GM12891 (cell line): Measurements from ENCODE around the gene ZC3H12C.
A peak's percentile ranks its signal among the peaks of the same experiment; 100 is the strongest.

ENCODE experiments used
- DNase-seq: peaks from one replicate; pipeline ENCODE4 v3.0.0; 2011; ENCODE audit warnings: low spot score; ENCODE audit not compliant: insufficient read length
- FAIRE-seq: peaks from 2 replicates; lab custom pipeline; 2011; peaks lifted over from hg19 to GRCh38; lab: Jason Lieb, UNC
- PAX5 ChIP-seq: IDR thresholded peaks from 2 replicates; pipeline ENCODE4 v1.6.1; 2011; ENCODE audit warnings: low read length, moderate library complexity, mild to moderate bottlenecking; ENCODE audit not compliant: insufficient read depth, severe bottlenecking
- POLR2A ChIP-seq: IDR thresholded peaks from 2 replicates; pipeline ENCODE4 v1.6.1; 2011; ENCODE audit warnings: low read depth, low read length, control low read depth
- POLR2AphosphoS5 ChIP-seq: IDR thresholded peaks from 2 replicates; pipeline ENCODE4 v1.6.1; 2011; ENCODE audit warnings: low read depth, low read length, control low read depth
- POU2F2 ChIP-seq: IDR thresholded peaks from 2 replicates; pipeline ENCODE4 v1.6.1; 2011; ENCODE audit warnings: low read depth, mild to moderate bottlenecking, control low read depth, low read length, moderate library complexity
- SPI1 ChIP-seq: IDR thresholded peaks from 2 replicates; pipeline ENCODE4 v1.6.1; 2011; ENCODE audit warnings: low read depth, low read length, control low read depth
- TAF1 ChIP-seq: IDR thresholded peaks from 2 replicates; pipeline ENCODE4 v1.6.1; 2011; ENCODE audit warnings: low read depth, low read length, control low read depth

ZC3H12C gene

GRCh38 chr11:110096496-110096895 is 3.3 kb downstream of the ZC3H12C start:
- peak; percentile 73 for TF ChIP-seq POLR2AphosphoS5
- no peak for TF ChIP-seq TAF1
- TF ChIP-seq POLR2A, result 0 out of 2 replicates have a peak, but pooled peaks have one; percentile 50
- no peak for TF ChIP-seq SPI1
- no peak for DNase-seq
- peak; percentile 68 for FAIRE-seq

- FAIRE-seq, result peak; percentile 28
- TF ChIP-seq POU2F2, result no peak
- peak; percentile 42; the same call in 1 of the 2 replicates for TF ChIP-seq POLR2A
- TF ChIP-seq TAF1, result no peak
- TF ChIP-seq SPI1, result peak; percentile 41; the same call in 1 of the 2 replicates
- TF ChIP-seq PAX5, result no peak
- TF ChIP-seq POLR2AphosphoS5, result 0 out of 2 replicates have a peak, but pooled peaks have one; percentile 45
- no peak for DNase-seq
These were observed 4.3 kb downstream of the ZC3H12C start for GRCh38 chr11:110097459-110098012.

GRCh38 chr11:110098645-110099044 is 5.5 kb downstream of the ZC3H12C start:
- DNase-seq (no peak), FAIRE-seq (peak; percentile 90)
- TF ChIP-seq POU2F2 (no peak), PAX5 (no peak), SPI1 (no peak), POLR2AphosphoS5 (peak; percentile 57; the same call in 1 of the 2 replicates), POLR2A (peak; percentile 56; the same call in 1 of the 2 replicates), TAF1 (no peak)

GRCh38 chr11:110100476-110101240 is 7.5 kb downstream of the ZC3H12C start:
- TF ChIP-seq TAF1 (no peak), POLR2A (0 out of 2 replicates have a peak, but pooled peaks have one; percentile 30), POU2F2 (no peak), PAX5 (no peak), POLR2AphosphoS5 (peak; percentile 57)
- FAIRE-seq (no peak), DNase-seq (no peak)

GRCh38 chr11:110106713-110107274 is 13.6 kb downstream of the ZC3H12C start:
- DNase-seq (no peak), FAIRE-seq (no peak)
- no peak for TF ChIP-seq SPI1
- no peak for TF ChIP-seq PAX5
- no peak for TF ChIP-seq POU2F2
- TF ChIP-seq POLR2AphosphoS5, result no peak
- no peak for TF ChIP-seq POLR2A
- TF ChIP-seq TAF1, result no peak

- no peak for TF ChIP-seq PAX5
- TF ChIP-seq POLR2A, result peak; percentile 54
- no peak for DNase-seq
- FAIRE-seq, result peak; percentile 26
These were observed 17.7 kb downstream of the ZC3H12C start for GRCh38 chr11:110110854-110111253.

- TF ChIP-seq POLR2AphosphoS5 (no peak), POLR2A (peak; percentile 32; the same call in 1 of the 2 replicates), PAX5 (no peak), POU2F2 (no peak), TAF1 (no peak), SPI1 (no peak)
- DNase-seq, result no peak
- FAIRE-seq, result no peak
These were observed 19.3 kb downstream of the ZC3H12C start for GRCh38 chr11:110112457-110112856.

GRCh38 chr11:110113505-110113904 is 20.3 kb downstream of the ZC3H12C start:
- peak; percentile 47 for FAIRE-seq

GRCh38 chr11:110113973-110114372 is 20.8 kb downstream of the ZC3H12C start:
- peak; percentile 33; the same call in 1 of the 2 replicates for TF ChIP-seq POLR2AphosphoS5
- no peak for TF ChIP-seq SPI1
- TF ChIP-seq POLR2A, result no peak
- TF ChIP-seq PAX5, result no peak
- TF ChIP-seq TAF1, result no peak
- no peak for TF ChIP-seq POU2F2
- FAIRE-seq (peak; percentile 50), DNase-seq (no peak)

More at GRCh38 chr11:110113505-110113904, 20.3 kb downstream of the ZC3H12C start:
- DNase-seq, result no peak
- no peak for TF ChIP-seq POLR2AphosphoS5
- TF ChIP-seq TAF1, result no peak
- no peak for TF ChIP-seq POU2F2
- TF ChIP-seq SPI1, result no peak
- no peak for TF ChIP-seq PAX5
- no peak for TF ChIP-seq POLR2A

GRCh38 chr11:110119317-110119716 is 26.1 kb downstream of the ZC3H12C start:
- FAIRE-seq, result no peak
- no peak for DNase-seq

More at GRCh38 chr11:110119317-110119716, 26.1 kb downstream of the ZC3H12C start:
- no peak for TF ChIP-seq PAX5
- TF ChIP-seq POLR2A, result no peak
- TF ChIP-seq POU2F2, result no peak
- peak; percentile 62; the same call in 1 of the 2 replicates for TF ChIP-seq POLR2AphosphoS5
- no peak for TF ChIP-seq TAF1
